Body of pancreas (tissue), 4 donors: ENCODE measurements around the gene SPIRE2. TPM values are rescaled to one million over a fixed set of nuclear protein-coding genes. Genes with fewer than 3 reads are reported as not detected.
"Not testable (repeated sequence)": the region's sequence is repeated elsewhere in the genome, so short reads cannot be mapped to it uniquely, and the experiment has no call there.

Experiments
- ATAC-seq: fragments of 150-250 bp; one replicate; pipeline ENCODE4 v1.9.1; 2016
- DNase-seq, 4 donors: peaks; one replicate each; pipeline ENCODE4 v3.0.0-alpha.2; 2019
- H3K27ac ChIP-seq, 4 donors: fragments of 200-600 bp; sonication (generic); 1 replicate in 3 of 4; 2 replicates in 1 of 4; pipeline versions ENCODE4 v1.5.1 to v1.6.1; 2016 to 2019; ENCODE audit warnings: mild to moderate bottlenecking in 1 of 4, mixed read lengths in 1 of 4, moderate library complexity in 1 of 4
- H3K27me3 ChIP-seq, 2 donors: fragments of 200-600 bp; sonication (generic); one replicate each; pipeline ENCODE4 v1.6.0; 2016; ENCODE audit warnings: mild to moderate bottlenecking in 1 of 2
- H3K36me3 ChIP-seq, 2 donors: fragments of 200-600 bp; sonication (generic); replicated peaks in 1 of 2; 2 replicates each; pipeline ENCODE4 v1.5.1; 2016; ENCODE audit warnings: low read depth in 2 of 2; ENCODE audit not compliant: insufficient read depth in 1 of 2
- H3K4me1 ChIP-seq: fragments of 200-600 bp; sonication (generic); one replicate; pipeline ENCODE4 v1.6.0; 2016
- H3K4me3 ChIP-seq, 2 donors: fragments of 200-600 bp; sonication (generic); 1 replicate in 1 of 2; 2 replicates in 1 of 2; pipeline ENCODE4 v1.5.1; 2016 to 2019
- H3K9me3 ChIP-seq, 3 donors: fragments of 200-600 bp; sonication (generic); 1 replicate in 2 of 3; 2 replicates in 1 of 3; pipeline ENCODE4 v1.5.1; 2016
- POLR2A ChIP-seq, 3 donors: fragments of 450-650 bp; IDR thresholded peaks; one replicate each; pipeline ENCODE4 v1.6.1; 2016; ENCODE audit warnings: antibody characterized with exemption in 3 of 3, mild to moderate bottlenecking in 2 of 3
- WGBS, 2 donors: methylation state at CpG; one replicate each; pipeline ENCODE4 v1.1.5; 2017; 5-methylcytosine and 5-hydroxymethylcytosine counted together
- intact Hi-C: fragments of 100-400 bp; cut with DNase I; formaldehyde crosslinking; loops from one replicate; pipeline ENCODE4 v1.15.1; 2023
- total RNA-seq, 2 donors: library from RNA; depleted of rRNA; stranded (reverse); fragments of >200 nt; gene quantifications; one replicate each; pipeline ENCODE4 v1.1.0, GENCODE V29; 2016
- TF ChIP-seq, protein P1 (sequence below), 7 experiments: fragments of 450-650 bp in 4 of 7; fragments of 200-600 bp in 3 of 7; sonication (generic) in 3 of 7; IDR thresholded peaks; one replicate each; pipeline ENCODE4 v1.5.1; 2016 to 2019; ENCODE audit warnings: antibody characterized with exemption in 7 of 7

The SPIRE2 gene
- total RNA-seq, 2 donors from 2014 or later = 7.3 to 7.6 TPM

DNA sequence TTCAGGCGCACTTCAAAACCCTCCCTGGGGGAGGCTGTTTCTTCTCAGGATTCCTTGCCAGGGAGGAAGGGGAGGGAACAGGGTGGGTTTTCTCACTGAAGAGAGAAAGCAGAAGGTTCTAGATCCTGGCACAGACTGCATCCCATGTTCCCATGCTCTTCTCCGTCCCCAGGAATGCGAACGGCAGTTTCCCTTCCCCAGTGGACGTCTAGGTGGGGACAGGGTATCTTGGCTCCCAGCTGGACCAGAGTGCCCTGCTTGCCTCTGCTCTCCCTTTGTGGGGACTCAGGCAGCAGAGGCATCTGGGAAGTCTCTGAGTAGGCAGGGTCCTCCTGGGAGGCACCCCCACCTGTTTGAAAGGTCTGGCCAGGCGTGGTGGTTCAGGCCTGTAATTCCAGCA is 42.2 kb downstream of the SPIRE2 start:
- WGBS, 2 donors = 93 to 97% methylated on average over 6 of the region's 6 CpGs
- DNase-seq (no peak), ATAC-seq (no peak)
- Histone ChIP-seq H3K27me3 (no peaks in the 10 kb centered on the region), H3K9me3 (peaks cover 0 to 9% (median 0%) of the 10 kb centered on the region in 3 donors), H3K4me1 (peaks cover 16% of the 10 kb centered on the region), H3K36me3 (no peaks in the 10 kb centered on the region), H3K27ac (no peak overlapping the region), H3K4me3 (no peak overlapping the region)
- TF ChIP-seq, protein P1, sequence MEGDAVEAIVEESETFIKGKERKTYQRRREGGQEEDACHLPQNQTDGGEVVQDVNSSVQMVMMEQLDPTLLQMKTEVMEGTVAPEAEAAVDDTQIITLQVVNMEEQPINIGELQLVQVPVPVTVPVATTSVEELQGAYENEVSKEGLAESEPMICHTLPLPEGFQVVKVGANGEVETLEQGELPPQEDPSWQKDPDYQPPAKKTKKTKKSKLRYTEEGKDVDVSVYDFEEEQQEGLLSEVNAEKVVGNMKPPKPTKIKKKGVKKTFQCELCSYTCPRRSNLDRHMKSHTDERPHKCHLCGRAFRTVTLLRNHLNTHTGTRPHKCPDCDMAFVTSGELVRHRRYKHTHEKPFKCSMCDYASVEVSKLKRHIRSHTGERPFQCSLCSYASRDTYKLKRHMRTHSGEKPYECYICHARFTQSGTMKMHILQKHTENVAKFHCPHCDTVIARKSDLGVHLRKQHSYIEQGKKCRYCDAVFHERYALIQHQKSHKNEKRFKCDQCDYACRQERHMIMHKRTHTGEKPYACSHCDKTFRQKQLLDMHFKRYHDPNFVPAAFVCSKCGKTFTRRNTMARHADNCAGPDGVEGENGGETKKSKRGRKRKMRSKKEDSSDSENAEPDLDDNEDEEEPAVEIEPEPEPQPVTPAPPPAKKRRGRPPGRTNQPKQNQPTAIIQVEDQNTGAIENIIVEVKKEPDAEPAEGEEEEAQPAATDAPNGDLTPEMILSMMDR (IDR thresholded peaks at IDR 0.05) = no peak
- TF ChIP-seq POLR2A (IDR thresholded peaks at IDR 0.05) = no peak
- intact Hi-C loops = no loop called here

GRCh38 chr16:89871895-89872294 is 43.6 kb downstream of the SPIRE2 start:
- peaks cover 0 to 9% (median 0%) of the 10 kb centered on the region in 3 donors for H3K9me3 ChIP-seq
- ATAC-seq = no peak
- intact Hi-C loops = no loop called here
- no peak overlapping the region for H3K27ac ChIP-seq
- WGBS, 2 donors = 89 to 96% methylated on average over 7 to 9 of the region's 9 CpGs
- H3K27me3 ChIP-seq = no peaks in the 10 kb centered on the region
- DNase-seq = no peak
- no peak for TF ChIP-seq POLR2A (IDR thresholded peaks at IDR 0.05)
- TF ChIP-seq, protein P1 (IDR thresholded peaks at IDR 0.05) = no peak
- H3K4me1 ChIP-seq = peaks cover 16% of the 10 kb centered on the region
- H3K4me3 ChIP-seq = no peak overlapping the region
- no peaks in the 10 kb centered on the region for H3K36me3 ChIP-seq

GRCh38 chr16:89873109-89873971 is 45.1 kb downstream of the SPIRE2 start, which contains the start of gene TCF25:
Gene TCF25 (plus strand): TSS chr16:89873592. CDS start chr16:89873668, 76 bp downstream.
- 0% methylated on average over 89 of the region's 104 CpGs; no CpG with 5 or more reads in 1 of the 2 donors for WGBS, 2 donors
- peak within 1 kb of the TSS; percentile 97 to 100 (median 98) for H3K27ac ChIP-seq
- H3K4me3 ChIP-seq = peak within 1 kb of the TSS; percentile 59 to 64
- intact Hi-C loops = no loop called here
- peak; percentile 81 to 86 (median 84) for DNase-seq
- no peaks in the 10 kb centered on the region for H3K36me3 ChIP-seq
- no peaks in the 10 kb centered on the region for H3K27me3 ChIP-seq
- TF ChIP-seq, protein P1 (IDR thresholded peaks at IDR 0.05) = no peak
- TF ChIP-seq POLR2A (IDR thresholded peaks at IDR 0.05) = peak; percentile 59 to 90 (median 80)
- H3K9me3 ChIP-seq = no peaks in the 10 kb centered on the region
- ATAC-seq = peak; percentile 82
- H3K4me1 ChIP-seq = peaks cover 16% of the 10 kb centered on the region

- no peaks in the 10 kb centered on the region for H3K27me3 ChIP-seq
- TF ChIP-seq, protein P1 (IDR thresholded peaks at IDR 0.05) = no peak
- TF ChIP-seq POLR2A (IDR thresholded peaks at IDR 0.05) = no peak
- peaks cover 16% of the 10 kb centered on the region for H3K4me1 ChIP-seq
- WGBS, 2 donors = 7 to 10% methylated on average over 46 to 48 of the region's 61 CpGs
- H3K27ac ChIP-seq = peak overlapping the region; percentile 97 to 100 (median 98)
- peaks cover 0 to 5% of the 10 kb centered on the region in 2 donors for H3K36me3 ChIP-seq
- peak; percentile 94 to 95 (median 94) for DNase-seq
- H3K4me3 ChIP-seq = peak overlapping the region; percentile 59 to 64
- intact Hi-C loops = no loop called here
- ATAC-seq = peak; percentile 85
- no peaks in the 10 kb centered on the region for H3K9me3 ChIP-seq
Measured at GRCh38 chr16:89873972-89874689, 45.9 kb downstream of the SPIRE2 start.

- ATAC-seq, H3K9me3 ChIP-seq, H3K27ac ChIP-seq, H3K27me3 ChIP-seq, intact Hi-C loops, H3K4me3 ChIP-seq, H3K4me1 ChIP-seq, DNase-seq: not testable (repeated sequence)
- WGBS, 2 donors = 94% methylated on average over 27 of the region's 28 CpGs; no CpG with 5 or more reads in 1 of the 2 donors
- H3K36me3 ChIP-seq = peaks cover 10 to 17% of the 10 kb centered on the region in 2 donors
Measured at GRCh38 chr16:89879123-89879522, 50.8 kb downstream of the SPIRE2 start.
